H1 (cell line): ENCODE results near the gene KLHL21. TPM values are rescaled to one million over a fixed set of nuclear protein-coding genes. Genes with fewer than 3 reads are reported as not detected.

ENCODE experiments used
- CBX5 ChIP-seq: fragments of 300-800, 300-1000 bp; sonication (generic); IDR thresholded peaks from 2 replicates; pipeline ENCODE4 v1.7.1; 2016; ENCODE audit warnings: antibody characterized with exemption, low read length, low read depth
- CTCF ChIP-seq, 3 experiments: IDR thresholded peaks; 1 replicate in 2 of 3; 2 replicates in 1 of 3; pipeline versions ENCODE4 v1.5.1 to v1.6.1; 2011; ENCODE audit warnings: low read length in 3 of 3, mild to moderate bottlenecking in 3 of 3, inconsistent platforms in 2 of 3, low read depth in 1 of 3, moderate library complexity in 1 of 3; ENCODE audit not compliant: insufficient read depth in 1 of 3; ENCODE audit errors: control extremely low read depth in 1 of 3
- FOSL1 ChIP-seq: IDR thresholded peaks from 2 replicates; pipeline ENCODE4 v1.6.1; 2011; ENCODE audit warnings: mild to moderate bottlenecking, low read depth, low read length, moderate library complexity; ENCODE audit not compliant: insufficient read depth
- TAF1 ChIP-seq: IDR thresholded peaks from 2 replicates; pipeline ENCODE4 v1.6.1; 2011; ENCODE audit warnings: mild to moderate bottlenecking, low read depth, low read length
- YY1 ChIP-seq: IDR thresholded peaks from 2 replicates; pipeline ENCODE4 v1.6.1; 2011; ENCODE audit warnings: low read depth, mild to moderate bottlenecking, low read length
- polyA plus RNA-seq, 7 experiments: library from polyadenylated mRNA; depleted of rRNA in 3 of 7; stranded (reverse) in 5 of 7; unstranded in 2 of 7; fragments of >200 nt in 5 of 7; fragments of 200-250 nt in 2 of 7; gene quantifications; 1 replicate in 5 of 7; 2 replicates in 1 of 7; 4 replicates in 1 of 7; pipeline versions ENCODE4 v1.2.1 to v1.2.3, GENCODE V29; 2011 to 2013; ENCODE audit warnings: missing spikeins in 2 of 7, mixed read lengths in 2 of 7
- total RNA-seq: library from RNA; stranded (reverse); fragmentation: NEBNext Ultra II Directional; extraction: Animal tissue kit (Norgen Biotek cat#: 25700); gene quantifications from 2 replicates; pipeline ENCODE4 v1.2.1, GENCODE V29; 2021

Gene KLHL21
- total and polyA plus RNA-seq, 2 of the 8 experiments (the other 6 are each of a cell fraction or from before 2014, with no cell fraction given), result 11.9 to 22.3 TPM

DNA sequence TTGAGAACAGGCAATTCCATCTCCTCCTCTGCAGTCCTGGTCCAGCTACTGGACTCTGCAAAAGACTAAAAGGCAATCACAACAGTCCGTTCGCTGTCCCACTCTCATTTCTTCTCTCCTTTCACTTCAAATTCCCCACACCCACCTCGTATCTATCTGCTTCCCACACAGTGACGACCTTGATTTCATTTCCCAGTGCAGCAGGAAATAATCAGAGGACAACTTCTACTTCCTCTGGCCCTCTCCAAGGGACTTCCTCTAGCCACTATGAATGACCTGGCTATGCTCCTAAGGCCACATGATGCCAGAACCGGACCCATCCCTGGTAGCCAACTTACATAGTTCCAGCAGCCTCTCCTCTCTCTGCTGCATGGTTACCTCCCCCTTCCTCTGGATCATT, 56.3 kb downstream of the KLHL21 start (continued):
- no peak for TF ChIP-seq CTCF (IDR thresholded peaks at IDR 0.05; ENCODE audit: control extremely low read depth in 1 of 3, insufficient read depth in 1 of 3, low read depth in 1 of 3, low read length in 3 of 3)
- no peak for TF ChIP-seq TAF1
- TF ChIP-seq YY1, result no peak
- TF ChIP-seq CBX5, result no peak
- no peak for TF ChIP-seq FOSL1
